ENCODE results near the gene POMT1.

GRCh38 chr9:131546336-131547084 is 43.8 kb downstream of the POMT1 start:
- TF ChIP-seq CSDC2 (CRISPR knock-in tag; IDR thresholded peaks at IDR 0.05) (no peak), RARB (CRISPR knock-in tag; IDR thresholded peaks at IDR 0.05) (no peak), TSHZ2 (CRISPR knock-in tag; IDR thresholded peaks at IDR 0.05) (no peak), ZNF70 (CRISPR knock-in tag; IDR thresholded peaks at IDR 0.05) (no peak), CSRNP3 (CRISPR knock-in tag; IDR thresholded peaks at IDR 0.05) (no peak), ZC3H10 (CRISPR knock-in tag; IDR thresholded peaks at IDR 0.05) (no peak), ZFP3 (CRISPR knock-in tag; IDR thresholded peaks at IDR 0.05) (no peak), ESRRG (CRISPR knock-in tag; IDR thresholded peaks at IDR 0.05) (no peak), ZFP30 (CRISPR knock-in tag; IDR thresholded peaks at IDR 0.05) (no peak), PATZ1 (CRISPR knock-in tag; IDR thresholded peaks at IDR 0.05; ENCODE audit: borderline replicate concordance) (no peak), SNAI2 (CRISPR knock-in tag; IDR thresholded peaks at IDR 0.05) (no peak)
